HG02763 (cell line): ENCODE measurements around the gene HPRT1.
"Not testable (repeated sequence)": the region's sequence is repeated elsewhere in the genome, so short reads cannot be mapped to it uniquely, and the experiment has no call there.

Source experiments
- ATAC-seq: cut with Tn5 transposase; IDR thresholded peaks from one replicate; pipeline ENCODE4 v1.9.1; 2021; ENCODE audit warnings: mild to moderate bottlenecking, moderate library complexity; ENCODE audit not compliant: unreplicated experiment

HPRT1 gene

GRCh38 chrX:134460005-134460861 lies at the start of gene HPRT1:
Gene HPRT1 (plus strand): TSS chrX:134460165. CDS start chrX:134460312, 147 bp downstream.
- ATAC-seq = peak; percentile 84

- ATAC-seq = no peak
These were observed 43.9 kb upstream of the HPRT1 start for GRCh38 chrX:134416087-134416486.

GRCh38 chrX:134418317-134419113 lies 41.5 kb upstream of the HPRT1 start:
- ATAC-seq = no peak

GRCh38 chrX:134419784-134420183 lies 40.2 kb upstream of the HPRT1 start:
- ATAC-seq = no peak

GRCh38 chrX:134423606-134424005 lies 36.4 kb upstream of the HPRT1 start:
- no peak for ATAC-seq

GRCh38 chrX:134426281-134426680 lies 33.7 kb upstream of the HPRT1 start:
- no peak for ATAC-seq

GRCh38 chrX:134431894-134432293 lies 28.1 kb upstream of the HPRT1 start:
- no peak for ATAC-seq

- no peak for ATAC-seq
These were observed 24.1 kb upstream of the HPRT1 start for GRCh38 chrX:134435894-134436293.

- ATAC-seq = no peak
These were observed 16.9 kb upstream of the HPRT1 start for GRCh38 chrX:134443020-134443419.

- no peak for ATAC-seq
These were observed 16.5 kb upstream of the HPRT1 start for GRCh38 chrX:134443461-134443860.

- no peak for ATAC-seq
These were observed 15.3 kb upstream of the HPRT1 start for GRCh38 chrX:134444681-134445080.

GRCh38 chrX:134452596-134452995 lies 7.4 kb upstream of the HPRT1 start:
- no peak for ATAC-seq

GRCh38 chrX:134453631-134454030 lies 6.3 kb upstream of the HPRT1 start:
- no peak for ATAC-seq

- no peak for ATAC-seq
These were observed 5.5 kb upstream of the HPRT1 start for GRCh38 chrX:134454506-134454905.

GRCh38 chrX:134457708-134458107 lies 2.3 kb upstream of the HPRT1 start:
- no peak for ATAC-seq

- ATAC-seq = peak; percentile 4
These were observed 321 bp upstream of the HPRT1 start for GRCh38 chrX:134459683-134460004.

GRCh38 chrX:134460862-134461220 lies 876 bp downstream of the HPRT1 start:
- ATAC-seq = no peak

- ATAC-seq = no peak
These were observed 1.5 kb downstream of the HPRT1 start for GRCh38 chrX:134461437-134461836.

- ATAC-seq = no peak
These were observed 3.0 kb downstream of the HPRT1 start for GRCh38 chrX:134462927-134463326.

- not testable (repeated sequence) for ATAC-seq
These were observed 4.5 kb downstream of the HPRT1 start for GRCh38 chrX:134464453-134464852.

GRCh38 chrX:134469486-134469885 lies 9.5 kb downstream of the HPRT1 start:
- no peak for ATAC-seq

- no peak for ATAC-seq
These were observed 10.0 kb downstream of the HPRT1 start for GRCh38 chrX:134470013-134470412.
